ENCODE measurements around the gene PHTF2. TPM values are rescaled to one million over a fixed set of nuclear protein-coding genes. Genes with fewer than 3 reads are reported as not detected.

Gene PHTF2
- total RNA-seq, 1 experiment from 2014 or later: 20.3 TPM

- H3K36me3 Mint-ChIP-seq (ENCODE audit: insufficient read depth, unreplicated experiment): no peaks in the 10 kb centered on the region
- DNase-seq: no peak
- CTCF ChIA-PET: no interaction called here
- no peaks in the 10 kb centered on the region for H3K27me3 Mint-ChIP-seq (ENCODE audit: unreplicated experiment)
- no peak overlapping the region for H3K27ac Mint-ChIP-seq (ENCODE audit: unreplicated experiment)
- H3K9me3 Mint-ChIP-seq (ENCODE audit: low read depth, unreplicated experiment): no peaks in the 10 kb centered on the region
- intact Hi-C loops (cut with micrococcal nuclease; ENCODE audit: unreplicated experiment): no loop called here
- no peak for TF ChIP-seq CTCF (IDR thresholded peaks at IDR 0.05; ENCODE audit: unreplicated experiment)
- BruUV-seq (replicated peaks): no TSS peak
- H3K4me1 Mint-ChIP-seq (ENCODE audit: low read depth, unreplicated experiment): no peaks in the 10 kb centered on the region
- H3K4me3 Mint-ChIP-seq (ENCODE audit: low read depth, unreplicated experiment): no peak overlapping the region
These were observed 161.8 kb downstream of the PHTF2 start for GRCh38 chr7:77960336-77960735.

GRCh38 chr7:77967429-77967828 is 168.9 kb downstream of the PHTF2 start:
- intact Hi-C loops (cut with micrococcal nuclease; ENCODE audit: unreplicated experiment): no loop called here
- no peak for TF ChIP-seq CTCF (IDR thresholded peaks at IDR 0.05; ENCODE audit: unreplicated experiment)
- DNase-seq: no peak
- H3K27ac Mint-ChIP-seq (ENCODE audit: unreplicated experiment): no peak overlapping the region
- H3K9me3 Mint-ChIP-seq (ENCODE audit: low read depth, unreplicated experiment): no peaks in the 10 kb centered on the region
- H3K4me1 Mint-ChIP-seq (ENCODE audit: low read depth, unreplicated experiment): no peaks in the 10 kb centered on the region
- H3K27me3 Mint-ChIP-seq (ENCODE audit: unreplicated experiment): no peaks in the 10 kb centered on the region
- no peaks in the 10 kb centered on the region for H3K36me3 Mint-ChIP-seq (ENCODE audit: insufficient read depth, unreplicated experiment)
- H3K4me3 Mint-ChIP-seq (ENCODE audit: low read depth, unreplicated experiment): no peak overlapping the region
- BruUV-seq (replicated peaks): no TSS peak
- CTCF ChIA-PET: no interaction called here

GRCh38 chr7:77971726-77972125 is 173.2 kb downstream of the PHTF2 start:
- TF ChIP-seq CTCF (IDR thresholded peaks at IDR 0.05; ENCODE audit: unreplicated experiment): no peak
- CTCF ChIA-PET: no interaction called here
- no peaks in the 10 kb centered on the region for H3K27me3 Mint-ChIP-seq (ENCODE audit: unreplicated experiment)

GRCh38 chr7:77975672-77976480 is 177.3 kb downstream of the PHTF2 start:
- no peak for DNase-seq
- intact Hi-C loops (cut with micrococcal nuclease; ENCODE audit: unreplicated experiment): no loop called here
- Mint-ChIP-seq H3K9me3 (ENCODE audit: low read depth, unreplicated experiment) (no peaks in the 10 kb centered on the region), H3K27me3 (ENCODE audit: unreplicated experiment) (no peaks in the 10 kb centered on the region), H3K36me3 (ENCODE audit: insufficient read depth, unreplicated experiment) (no peaks in the 10 kb centered on the region), H3K4me1 (ENCODE audit: low read depth, unreplicated experiment) (no peaks in the 10 kb centered on the region), H3K4me3 (ENCODE audit: low read depth, unreplicated experiment) (no peak overlapping the region), H3K27ac (ENCODE audit: unreplicated experiment) (no peak overlapping the region)
- CTCF ChIA-PET: interaction anchor here (0.7 kb wide), 1 partner anchor 17 kb away, joined by 3 read pairs; no protein-coding TSS in a partner anchor
- no TSS peak for BruUV-seq (replicated peaks)
- TF ChIP-seq CTCF (IDR thresholded peaks at IDR 0.05; ENCODE audit: unreplicated experiment): no peak

More at GRCh38 chr7:77971726-77972125, 173.2 kb downstream of the PHTF2 start:
- Mint-ChIP-seq H3K4me3 (ENCODE audit: low read depth, unreplicated experiment) (no peak overlapping the region), H3K27ac (ENCODE audit: unreplicated experiment) (no peak overlapping the region), H3K36me3 (ENCODE audit: insufficient read depth, unreplicated experiment) (no peaks in the 10 kb centered on the region), H3K4me1 (ENCODE audit: low read depth, unreplicated experiment) (no peaks in the 10 kb centered on the region), H3K9me3 (ENCODE audit: low read depth, unreplicated experiment) (no peaks in the 10 kb centered on the region)
- BruUV-seq (replicated peaks): no TSS peak
- no peak for DNase-seq
- intact Hi-C loops (cut with micrococcal nuclease; ENCODE audit: unreplicated experiment): no loop called here
